Loucy (cell line): ENCODE results near the gene FOXR1.

Experiments
- H2AFZ ChIP-seq: fragments of 200-600 bp; sonication (generic); 2 replicates; pipeline ENCODE4 v1.6.0; 2016; ENCODE audit warnings: antibody characterized with exemption, mild to moderate bottlenecking, low read length, moderate library complexity
- H3F3A ChIP-seq: fragments of 200-600 bp; 2 replicates; pipeline ENCODE4 v1.6.0; 2016; ENCODE audit warnings: antibody characterized with exemption, low read depth, mild to moderate bottlenecking
- H3K27me3 ChIP-seq: fragments of 200-600 bp; sonication (generic); 2 replicates; pipeline ENCODE4 v1.6.1; 2014; ENCODE audit warnings: low read length, mild to moderate bottlenecking; ENCODE audit not compliant: insufficient read depth, poor library complexity, severe bottlenecking
- H3K36me3 ChIP-seq: fragments of 200-600 bp; sonication (generic); 2 replicates; pipeline ENCODE4 v1.6.1; 2016; ENCODE audit warnings: low read length; ENCODE audit not compliant: insufficient read depth
- H3K4me1 ChIP-seq: fragments of 200-600 bp; sonication (generic); 2 replicates; pipeline ENCODE4 v1.5.1; 2014; ENCODE audit warnings: low read length, mild to moderate bottlenecking; ENCODE audit not compliant: insufficient read depth, poor library complexity, severe bottlenecking
- H3K4me2 ChIP-seq: fragments of 200-600 bp; sonication (generic); 2 replicates; pipeline ENCODE4 v1.6.0; 2014; ENCODE audit warnings: antibody characterized with exemption, low read length, low read depth, mild to moderate bottlenecking; ENCODE audit not compliant: poor library complexity, severe bottlenecking
- H3K4me3 ChIP-seq: fragments of 200-600 bp; sonication (generic); 2 replicates; pipeline ENCODE4 v1.5.1; 2014; ENCODE audit warnings: low read length, mild to moderate bottlenecking, mixed read lengths; ENCODE audit not compliant: poor library complexity, severe bottlenecking
- H3K79me2 ChIP-seq: fragments of 200-600 bp; sonication (generic); 2 replicates; pipeline ENCODE4 v1.6.1; 2014; ENCODE audit warnings: low read length; ENCODE audit not compliant: insufficient read depth
- H3K9ac ChIP-seq: fragments of 200-600 bp; sonication (generic); 2 replicates; pipeline ENCODE4 v1.6.0; 2014; ENCODE audit warnings: mild to moderate bottlenecking, low read depth, low read length, moderate library complexity; ENCODE audit not compliant: poor library complexity, severe bottlenecking
- H3K9me2 ChIP-seq: fragments of 200-600 bp; sonication (generic); replicated peaks from 2 replicates; pipeline ENCODE4 v1.6.1; 2016; ENCODE audit warnings: low read depth, low read length, mixed read lengths
- H3K9me3 ChIP-seq: fragments of 200-600 bp; sonication (generic); 2 replicates; pipeline ENCODE4 v1.6.1; 2014; ENCODE audit warnings: mild to moderate bottlenecking, antibody characterized with exemption, low read length, low read depth; ENCODE audit not compliant: insufficient read depth
- H4K20me1 ChIP-seq: fragments of 200-600 bp; sonication (generic); 2 replicates; pipeline ENCODE4 v1.6.0; 2014; ENCODE audit warnings: antibody characterized with exemption, low read length, mild to moderate bottlenecking; ENCODE audit not compliant: insufficient read depth, poor library complexity, severe bottlenecking
- EZH2phosphoT487 ChIP-seq: fragments of 200-600 bp; IDR thresholded peaks from 2 replicates; pipeline ENCODE4 v1.6.1; 2018; ENCODE audit warnings: antibody characterized with exemption, mild to moderate bottlenecking, moderate library complexity, borderline replicate concordance
- TF ChIP-seq, protein P1 (sequence below): fragments of 200-600 bp; sonication (generic); conservative IDR thresholded peaks from 2 replicates; pipeline ENCODE4 v1.5.1; 2014; ENCODE audit warnings: mild to moderate bottlenecking, antibody characterized with exemption, low read length

FOXR1 gene

DNA sequence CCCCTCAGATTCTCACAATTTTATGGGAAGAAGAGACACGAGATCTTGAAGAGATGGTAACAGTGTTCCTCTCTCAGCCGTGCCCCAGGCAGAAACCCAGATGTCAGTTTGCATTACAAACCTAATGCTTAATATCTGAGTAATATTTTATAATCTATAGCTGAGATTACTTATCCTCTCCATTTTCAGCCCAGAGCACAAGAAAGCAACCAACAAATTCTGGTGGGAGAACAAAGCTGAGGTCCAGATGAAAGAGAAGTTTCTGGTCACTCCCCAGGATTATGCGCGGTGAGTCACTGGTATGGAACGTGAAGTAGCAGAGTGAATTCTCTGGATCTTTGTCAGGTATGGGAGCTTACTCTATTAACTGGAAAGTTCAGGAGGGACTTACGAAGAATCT, 27.3 kb downstream of the FOXR1 start:
- no peaks in the 10 kb centered on the region for H3K9me2 ChIP-seq
- TF ChIP-seq, protein P1, sequence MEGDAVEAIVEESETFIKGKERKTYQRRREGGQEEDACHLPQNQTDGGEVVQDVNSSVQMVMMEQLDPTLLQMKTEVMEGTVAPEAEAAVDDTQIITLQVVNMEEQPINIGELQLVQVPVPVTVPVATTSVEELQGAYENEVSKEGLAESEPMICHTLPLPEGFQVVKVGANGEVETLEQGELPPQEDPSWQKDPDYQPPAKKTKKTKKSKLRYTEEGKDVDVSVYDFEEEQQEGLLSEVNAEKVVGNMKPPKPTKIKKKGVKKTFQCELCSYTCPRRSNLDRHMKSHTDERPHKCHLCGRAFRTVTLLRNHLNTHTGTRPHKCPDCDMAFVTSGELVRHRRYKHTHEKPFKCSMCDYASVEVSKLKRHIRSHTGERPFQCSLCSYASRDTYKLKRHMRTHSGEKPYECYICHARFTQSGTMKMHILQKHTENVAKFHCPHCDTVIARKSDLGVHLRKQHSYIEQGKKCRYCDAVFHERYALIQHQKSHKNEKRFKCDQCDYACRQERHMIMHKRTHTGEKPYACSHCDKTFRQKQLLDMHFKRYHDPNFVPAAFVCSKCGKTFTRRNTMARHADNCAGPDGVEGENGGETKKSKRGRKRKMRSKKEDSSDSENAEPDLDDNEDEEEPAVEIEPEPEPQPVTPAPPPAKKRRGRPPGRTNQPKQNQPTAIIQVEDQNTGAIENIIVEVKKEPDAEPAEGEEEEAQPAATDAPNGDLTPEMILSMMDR = no peak
- no peak for TF ChIP-seq EZH2phosphoT487
- peaks cover 28% of the 10 kb centered on the region for H3K4me1 ChIP-seq
- H3K79me2 ChIP-seq = peaks cover 57% of the 10 kb centered on the region
- H3K4me3 ChIP-seq = peak overlapping the region; percentile 86
- peaks cover 10% of the 10 kb centered on the region for H4K20me1 ChIP-seq
- H3K4me2 ChIP-seq = peak overlapping the region; percentile 86
- no peaks in the 10 kb centered on the region for H3F3A ChIP-seq
- peak overlapping the region; percentile 95 for H3K9ac ChIP-seq
- H3K9me3 ChIP-seq = no peaks in the 10 kb centered on the region
- H3K27me3 ChIP-seq = no peaks in the 10 kb centered on the region
- H2AFZ ChIP-seq = no peak overlapping the region
- H3K36me3 ChIP-seq = peaks cover 3% of the 10 kb centered on the region; the same call in 1 of the 2 replicates

DNA sequence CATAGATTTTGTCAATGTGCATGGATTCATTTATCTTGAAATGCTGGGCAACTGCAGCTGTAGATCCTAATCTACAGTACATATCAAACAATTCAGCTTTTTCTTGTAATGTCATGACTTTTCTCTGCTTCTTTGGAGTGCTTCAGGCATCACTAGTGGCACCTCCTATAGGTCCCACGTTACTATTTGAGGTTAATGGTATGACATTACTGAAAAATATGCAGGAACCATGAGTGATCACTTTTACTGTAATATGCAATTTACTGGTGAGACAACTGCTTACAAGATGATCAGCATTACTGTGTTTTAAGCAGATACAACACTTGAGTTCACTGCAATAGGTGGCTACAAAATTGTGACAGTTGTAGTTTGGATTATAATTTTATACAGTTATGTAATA, 29.3 kb downstream of the FOXR1 start:
- Histone ChIP-seq H3K9me2 (no peaks in the 10 kb centered on the region), H3K4me2 (peak overlapping the region; percentile 30), H2AFZ (no peak overlapping the region), H3K27me3 (no peaks in the 10 kb centered on the region), H3K79me2 (peaks cover 53% of the 10 kb centered on the region), H3K9ac (peak overlapping the region; percentile 32), H3K9me3 (no peaks in the 10 kb centered on the region), H4K20me1 (peaks cover 10% of the 10 kb centered on the region), H3K36me3 (peaks cover 3% of the 10 kb centered on the region; the same call in 1 of the 2 replicates), H3K4me1 (peaks cover 28% of the 10 kb centered on the region), H3K4me3 (no peak overlapping the region), H3F3A (no peaks in the 10 kb centered on the region)
- TF ChIP-seq EZH2phosphoT487 = no peak
- TF ChIP-seq, protein P1 = no peak

DNA sequence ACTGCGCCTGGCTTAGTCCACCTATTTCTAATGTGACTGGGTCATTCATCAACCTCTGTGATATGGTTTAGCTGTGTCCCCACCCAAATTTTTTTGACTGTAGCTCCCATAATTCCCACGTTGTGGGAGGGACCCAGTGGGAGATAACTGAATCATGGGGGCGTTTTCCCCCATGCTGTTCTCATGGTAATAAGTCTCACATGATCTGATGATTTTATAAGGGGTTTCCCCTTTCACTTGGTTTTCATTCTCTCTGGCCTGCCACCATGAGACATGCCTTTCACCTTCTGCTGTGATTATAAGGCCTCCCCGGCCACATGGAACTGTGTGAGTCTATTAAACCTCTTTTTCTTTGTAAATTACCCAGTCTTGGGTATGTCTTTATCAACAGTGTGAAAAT, 35.1 kb downstream of the FOXR1 start:
- Histone ChIP-seq H3K36me3 (peaks cover 19% of the 10 kb centered on the region; the same call in 1 of the 2 replicates), H3K27me3 (no peaks in the 10 kb centered on the region), H3K9me3 (no peaks in the 10 kb centered on the region), H3F3A (no peaks in the 10 kb centered on the region), H4K20me1 (no peaks in the 10 kb centered on the region), H3K4me3 (no peak overlapping the region), H3K79me2 (peaks cover 1% of the 10 kb centered on the region; the same call in 1 of the 2 replicates), H3K9me2 (no peaks in the 10 kb centered on the region), H3K9ac (no peak overlapping the region), H3K4me1 (no peaks in the 10 kb centered on the region), H3K4me2 (no peak overlapping the region), H2AFZ (no peak overlapping the region)
- TF ChIP-seq EZH2phosphoT487 = no peak
- TF ChIP-seq, protein P1 = no peak
